Jurkat, Clone E6-1 (cell line): ENCODE data around the gene MYADML2. TPM values are rescaled to one million over a fixed set of nuclear protein-coding genes. Genes with fewer than 3 reads are reported as not detected.
"Not testable (repeated sequence)": the region's sequence is repeated elsewhere in the genome, so short reads cannot be mapped to it uniquely, and the experiment has no call there.

Experiments
- DNase-seq: peaks from one replicate; pipeline ENCODE4 v3.0.0-alpha.2; 2011; ENCODE audit warnings: low read depth, low spot score
- H3K4me3 ChIP-seq: 2 replicates; pipeline ENCODE4 v1.5.1; 2011; ENCODE audit warnings: mild to moderate bottlenecking, low read length, control low read depth, moderate library complexity
- polyA plus RNA-seq: library from polyadenylated mRNA; unstranded; fragments of >200 nt; gene quantifications from one replicate; pipeline ENCODE4 v1.2.1, GENCODE V29; 2012; ENCODE audit warnings: missing spikeins; ENCODE audit not compliant: insufficient read length, insufficient read depth

MYADML2 gene, protein sequence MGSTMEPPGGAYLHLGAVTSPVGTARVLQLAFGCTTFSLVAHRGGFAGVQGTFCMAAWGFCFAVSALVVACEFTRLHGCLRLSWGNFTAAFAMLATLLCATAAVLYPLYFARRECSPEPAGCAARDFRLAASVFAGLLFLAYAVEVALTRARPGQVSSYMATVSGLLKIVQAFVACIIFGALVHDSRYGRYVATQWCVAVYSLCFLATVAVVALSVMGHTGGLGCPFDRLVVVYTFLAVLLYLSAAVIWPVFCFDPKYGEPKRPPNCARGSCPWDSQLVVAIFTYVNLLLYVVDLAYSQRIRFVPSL
- polyA plus RNA-seq = not detected

DNA sequence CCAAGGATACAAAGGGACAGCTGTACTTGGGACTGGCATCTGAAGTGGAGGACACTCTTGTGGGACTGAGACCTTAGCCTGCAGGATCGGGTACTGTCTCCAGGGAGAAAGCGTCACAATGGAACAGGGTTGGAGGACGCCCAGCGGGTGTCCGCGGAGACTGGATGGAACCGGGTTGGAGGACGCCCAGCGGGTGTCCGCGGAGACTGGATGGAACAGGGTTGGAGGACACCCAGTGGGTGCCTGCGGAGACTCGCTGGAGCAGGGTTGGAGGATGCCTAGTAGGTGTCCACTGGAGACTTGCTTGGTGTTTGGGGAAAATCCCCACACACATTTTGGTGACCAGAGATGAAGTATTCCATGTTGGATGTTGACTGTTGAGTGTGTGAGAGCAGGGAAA is at the start of gene MYADML2:
Gene MYADML2, minus strand, starts transcription at position 45 of the 400 bp plus-strand sequence. CDS start 5,492 bp downstream, outside the sequence.
- no peak for DNase-seq
- no peak within 1 kb of the TSS for H3K4me3 ChIP-seq

DNA sequence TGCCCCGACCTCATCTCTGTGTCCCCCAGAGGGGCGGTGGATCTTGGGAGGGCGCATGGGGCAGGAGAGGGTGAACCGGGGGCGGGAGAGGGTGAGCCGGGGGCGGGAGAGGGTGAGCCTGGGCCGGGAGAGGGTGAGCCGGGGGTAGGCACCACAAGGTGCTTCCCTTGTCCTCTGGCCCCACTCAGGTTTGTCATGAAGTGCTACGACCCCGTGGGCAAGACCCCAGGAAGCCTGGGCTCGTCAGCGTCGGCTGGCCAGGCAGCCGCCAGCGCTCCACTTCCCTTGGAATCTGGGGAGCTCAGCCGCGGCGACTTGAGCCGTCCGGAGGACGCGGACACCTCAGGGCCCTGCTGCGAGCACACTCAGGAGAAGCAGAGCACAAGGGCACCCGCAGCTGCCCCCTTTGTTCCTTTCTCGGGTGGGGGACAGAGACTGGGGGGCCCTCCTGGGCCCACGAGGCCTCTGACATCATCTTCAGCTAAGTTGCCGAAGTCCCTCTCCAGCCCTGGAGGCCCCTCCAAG is 49.3 kb upstream of the MYADML2 start:
- no peak overlapping the region for H3K4me3 ChIP-seq

DNA sequence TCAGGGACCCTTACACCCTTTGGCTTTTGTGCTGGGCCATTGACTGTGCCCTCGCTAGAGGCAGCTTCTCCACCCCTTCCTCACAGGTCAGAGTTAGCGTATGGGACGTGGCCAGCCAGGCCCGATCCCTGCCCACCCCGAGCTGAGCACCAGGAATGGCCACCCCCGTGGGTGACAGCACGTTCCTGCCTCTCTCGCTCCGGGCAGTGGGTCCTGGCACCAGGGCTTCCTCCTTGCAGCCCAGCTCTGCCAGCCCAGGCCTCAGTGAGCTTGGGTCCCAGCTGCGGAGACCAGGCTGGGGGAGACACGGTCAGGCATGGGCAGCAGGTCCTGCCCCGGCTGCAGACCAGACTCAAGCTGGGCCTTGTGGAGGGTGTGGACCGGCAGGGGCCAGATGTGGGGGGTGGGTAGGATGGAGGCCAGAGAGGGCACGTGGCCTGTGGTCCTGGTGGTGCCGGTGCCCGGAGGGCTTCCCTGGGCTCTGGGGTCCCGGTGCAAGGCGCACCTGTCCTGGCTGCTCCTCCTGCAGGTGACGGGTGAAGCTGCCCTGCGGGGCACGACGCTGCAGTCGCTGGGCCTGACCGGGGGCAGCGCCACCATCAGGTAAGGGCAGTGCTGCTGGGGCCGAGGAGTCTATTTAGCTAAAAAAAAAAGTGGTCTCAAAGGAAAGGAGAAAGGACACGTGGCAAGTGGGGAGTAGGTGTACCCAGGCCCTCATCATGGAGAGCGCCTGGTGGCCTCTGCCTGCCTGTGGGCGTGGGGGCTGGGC is 48.6 kb upstream of the MYADML2 start:
- no peak for DNase-seq
- H3K4me3 ChIP-seq = no peak overlapping the region

More for the DNA sequence above, 49.3 kb upstream of the MYADML2 start:
- DNase-seq = no peak

DNA sequence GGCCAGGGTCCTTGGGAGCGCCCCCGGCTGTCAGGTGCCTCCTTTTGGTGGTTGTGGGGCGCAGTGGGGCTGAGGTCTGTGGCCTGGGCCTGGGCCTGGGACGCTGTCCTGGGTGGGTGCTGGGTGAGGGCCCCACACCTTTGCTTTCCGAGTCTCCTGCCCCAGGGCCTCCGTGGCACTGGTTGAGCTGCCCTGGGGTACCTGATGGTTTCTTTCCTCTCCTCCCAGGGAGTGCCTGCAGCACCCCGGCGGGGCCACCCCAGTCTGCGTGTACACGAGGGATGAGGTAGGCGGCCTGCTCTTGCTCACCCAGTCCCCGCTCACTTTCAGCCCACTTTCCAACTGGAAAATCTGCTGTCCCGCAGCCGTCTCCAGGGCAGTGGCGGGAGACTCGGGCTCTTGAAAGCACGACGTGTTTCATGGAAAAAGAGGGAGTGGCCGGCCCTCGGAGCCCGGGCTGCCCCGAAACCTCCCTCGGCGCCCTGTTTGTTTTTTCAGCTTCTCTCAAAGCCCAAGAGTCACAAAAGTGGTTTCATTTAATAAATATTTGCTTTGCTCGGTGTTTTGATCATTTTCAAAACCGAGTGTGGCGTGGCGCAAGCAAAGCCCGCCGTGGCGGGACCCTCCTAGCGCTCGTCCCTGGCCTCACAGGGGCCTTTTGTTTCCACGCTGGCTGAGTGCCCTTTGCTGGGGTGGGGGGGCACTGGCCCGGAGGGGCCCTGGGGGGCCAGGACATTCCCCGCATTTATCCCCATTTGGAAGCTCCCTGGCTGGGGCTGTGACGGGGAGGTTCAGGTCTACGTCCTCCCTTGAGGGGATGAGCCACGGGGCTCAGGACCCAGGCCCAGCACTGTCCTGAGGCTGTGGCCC is 47.8 kb upstream of the MYADML2 start:
- no peak overlapping the region for H3K4me3 ChIP-seq
- DNase-seq = no peak

DNA sequence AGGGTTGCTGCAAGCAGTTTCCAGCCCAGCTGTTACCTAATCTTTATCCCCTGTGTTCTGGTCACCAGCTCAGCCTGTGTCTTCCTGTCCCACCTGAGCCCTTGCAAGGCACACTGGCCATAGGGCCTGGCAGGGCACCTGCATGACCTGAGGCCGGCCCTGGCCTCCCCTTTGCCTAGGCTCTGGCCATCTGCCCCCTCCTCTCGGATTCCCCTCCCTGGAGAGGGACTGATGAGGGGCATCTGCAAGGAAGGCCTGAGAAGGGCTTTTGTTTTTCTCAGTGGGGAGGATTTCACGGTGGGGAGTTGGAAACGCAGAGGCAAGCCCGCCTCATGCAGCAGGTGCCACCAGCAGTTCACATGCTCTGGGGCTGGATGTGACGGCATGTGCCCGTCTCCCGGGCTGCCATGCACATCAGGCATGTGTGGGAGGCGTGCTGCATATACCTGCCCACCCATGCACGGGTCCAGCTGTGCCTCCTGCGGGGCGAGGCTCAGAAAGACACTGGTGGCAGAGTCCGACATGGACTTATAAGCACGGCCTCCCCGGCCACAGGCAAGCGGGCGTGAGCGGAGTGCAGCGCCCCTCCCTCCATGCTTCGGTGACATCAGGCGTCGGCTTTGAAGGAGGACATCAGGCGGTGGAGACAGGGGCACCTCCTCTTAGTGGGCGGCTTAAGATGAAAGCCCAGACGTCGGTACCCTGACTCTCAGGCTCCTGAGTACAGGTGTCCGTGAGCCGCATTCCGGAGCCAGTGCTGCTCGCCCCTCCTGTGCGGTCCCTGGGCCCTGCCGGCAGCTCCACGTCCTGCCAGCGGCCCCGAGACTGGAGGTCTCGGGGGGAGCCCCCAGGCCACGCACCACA is 46.9 kb upstream of the MYADML2 start:
- no peak overlapping the region for H3K4me3 ChIP-seq
- no peak for DNase-seq

DNA sequence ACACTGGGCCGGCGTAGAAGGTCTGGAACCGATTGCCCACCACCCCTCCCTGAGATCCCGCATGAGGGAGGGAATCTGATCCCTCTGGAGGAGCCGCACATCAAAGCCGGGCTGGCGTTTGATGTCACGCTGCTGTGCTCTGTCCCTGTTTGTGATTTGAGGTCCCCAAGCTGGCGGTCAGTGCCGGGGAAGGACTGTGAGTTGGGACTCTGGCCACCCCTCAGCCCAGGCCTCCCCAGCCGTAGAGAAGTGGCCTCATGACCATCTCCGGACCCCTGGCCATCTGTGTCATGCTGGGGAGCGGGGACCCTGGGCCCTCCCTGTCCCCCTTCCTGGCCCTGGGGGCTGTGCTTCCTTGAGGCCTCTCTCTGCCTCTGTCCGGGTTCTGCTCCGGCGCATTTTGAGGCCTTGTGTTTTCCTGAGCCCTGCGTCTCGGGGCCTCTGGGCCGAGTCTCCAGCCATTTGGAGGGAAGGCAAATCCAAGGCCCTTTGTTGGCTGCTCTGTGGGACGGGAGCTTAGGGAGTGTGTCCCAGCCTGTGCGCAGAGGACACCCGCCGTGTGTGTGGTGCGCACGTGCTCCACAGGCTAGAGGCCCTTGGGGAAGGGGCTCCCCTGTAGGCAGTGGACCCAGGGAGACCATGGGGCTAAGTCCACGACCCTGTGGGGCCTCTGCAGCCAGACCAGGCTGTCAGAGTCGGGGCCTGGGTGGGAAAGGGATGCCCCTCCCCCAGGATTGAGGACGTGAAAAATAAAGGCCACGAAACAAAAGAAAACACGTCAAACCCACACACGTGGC is 45.5 kb upstream of the MYADML2 start:
- no peak for DNase-seq
- H3K4me3 ChIP-seq = no peak overlapping the region

DNA sequence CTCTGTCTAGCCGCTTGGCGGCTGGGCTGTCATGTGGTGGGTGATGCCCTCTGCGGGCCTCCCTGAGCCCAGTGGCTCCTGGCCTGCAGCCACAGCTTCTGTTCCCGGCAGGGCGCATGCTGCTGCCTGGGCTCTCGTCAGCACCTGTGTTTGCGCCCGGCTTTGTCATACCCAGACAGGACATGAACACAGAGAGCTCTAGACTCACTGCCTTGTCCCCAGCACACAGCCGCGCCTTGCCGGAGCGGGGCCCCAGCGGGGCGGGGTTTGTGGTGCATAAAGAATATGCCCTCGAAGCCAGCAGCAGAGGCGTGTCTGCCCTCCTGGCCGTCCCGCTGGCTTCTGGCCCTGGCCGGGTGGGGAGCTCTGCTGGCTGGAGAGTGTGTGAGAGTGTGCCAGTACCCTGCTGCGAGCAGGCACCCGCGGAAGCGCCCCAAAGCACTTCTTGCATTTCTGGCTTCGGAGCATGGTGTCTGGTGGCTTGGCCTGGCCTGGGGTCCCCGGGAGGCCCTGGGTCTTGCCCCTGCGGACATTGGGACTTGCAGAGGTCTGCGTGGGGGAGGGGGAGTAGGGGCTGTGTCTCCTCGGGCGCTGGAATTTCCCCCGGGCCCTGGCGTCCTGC is 44.8 kb upstream of the MYADML2 start:
- DNase-seq = no peak

DNA sequence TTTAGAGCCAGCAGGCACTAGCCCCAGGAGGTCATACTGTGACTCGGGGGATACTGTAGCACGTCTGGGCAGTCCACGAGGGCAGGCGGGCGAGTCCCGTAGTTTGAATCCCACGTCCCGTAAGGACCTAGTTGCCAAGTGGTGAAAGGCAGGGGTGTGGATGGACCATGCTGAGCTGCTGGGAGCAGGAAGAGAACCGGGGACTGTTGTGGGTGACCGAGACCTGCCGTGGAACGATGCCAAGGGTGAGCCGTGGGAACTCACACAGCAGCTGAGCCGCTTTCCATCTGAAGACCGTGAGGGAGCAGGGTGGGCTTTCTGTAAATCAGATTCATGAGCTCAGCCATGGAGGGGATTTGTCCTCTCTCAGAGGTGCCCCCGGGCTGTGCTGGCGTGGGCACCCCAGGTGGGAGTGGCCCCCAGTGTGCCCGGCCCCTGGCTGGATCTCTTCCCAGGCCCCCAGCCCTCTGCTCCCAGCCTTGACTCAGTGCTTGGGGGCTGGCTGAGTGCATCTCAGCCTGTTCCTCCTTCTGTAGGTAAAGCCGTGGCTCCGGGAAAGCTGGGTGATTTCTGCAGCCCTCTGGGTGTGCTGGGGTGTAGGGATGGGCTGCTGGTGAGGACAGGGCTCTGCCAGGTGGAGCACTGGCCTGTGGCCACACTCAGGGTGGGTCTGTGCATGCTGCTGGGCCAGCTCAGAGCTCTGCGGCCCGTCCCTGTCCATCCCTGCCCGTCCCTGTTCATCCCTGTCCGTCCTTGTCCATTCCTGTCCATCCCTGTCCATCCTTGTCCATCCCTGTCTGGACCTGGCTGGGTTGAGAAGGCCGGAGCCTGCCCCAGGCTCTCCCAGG is 44.0 kb upstream of the MYADML2 start:
- H3K4me3 ChIP-seq = no peak overlapping the region
- DNase-seq = no peak

More for the DNA sequence above, 44.8 kb upstream of the MYADML2 start:
- H3K4me3 ChIP-seq = no peak overlapping the region

DNA sequence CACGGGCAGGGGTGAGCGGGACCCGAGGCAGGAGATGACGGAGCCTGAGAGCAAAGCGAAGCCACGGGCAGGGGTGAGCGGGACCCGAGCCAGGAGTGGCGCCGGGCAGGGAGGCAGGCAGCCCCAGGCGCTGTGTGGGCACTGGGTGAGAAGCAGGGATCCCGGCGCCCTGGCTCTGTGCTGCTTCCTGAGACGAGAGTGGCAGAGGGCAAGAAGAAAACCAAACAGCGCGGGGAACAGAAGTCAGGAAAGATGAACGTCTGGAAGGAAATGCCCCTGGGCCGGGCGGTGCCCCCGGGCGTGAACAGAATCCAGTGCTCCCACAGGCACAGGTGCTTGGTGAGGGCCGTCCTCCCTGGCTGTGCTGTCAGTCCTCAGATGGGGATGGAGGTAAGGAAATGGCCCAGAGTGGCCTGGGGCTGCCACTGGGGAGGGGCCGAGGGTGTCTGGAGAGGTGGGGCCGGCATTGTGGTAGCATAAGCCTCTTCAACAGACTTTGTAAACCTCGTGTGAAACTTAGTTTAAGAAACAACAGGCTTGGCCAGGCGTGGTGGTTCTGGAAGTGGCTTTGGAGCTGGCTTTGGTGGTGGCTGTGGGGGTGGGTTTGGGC is 40.2 kb upstream of the MYADML2 start:
- no peak for DNase-seq
- H3K4me3 ChIP-seq = no peak overlapping the region

DNA sequence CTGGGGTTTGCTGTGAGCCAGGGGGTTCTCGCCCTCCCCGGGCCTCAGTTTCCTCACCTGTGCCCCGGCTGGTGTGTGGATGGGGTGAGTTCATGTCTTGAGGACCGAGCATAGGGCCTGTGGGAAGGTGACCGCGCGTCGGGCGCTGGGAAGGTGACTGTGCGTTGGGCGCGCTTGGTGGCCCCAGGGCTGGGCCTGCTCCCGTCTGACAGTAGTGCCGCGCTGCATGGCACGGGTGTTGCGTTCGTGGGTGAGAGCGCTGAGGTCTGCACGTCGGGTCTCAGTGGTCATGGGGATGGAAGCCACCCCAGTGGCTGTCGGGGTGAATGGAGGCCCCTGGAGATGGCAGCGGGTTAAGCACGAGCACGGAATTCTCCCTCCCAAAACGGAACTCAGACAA is 39.6 kb upstream of the MYADML2 start:
- DNase-seq = no peak

DNA sequence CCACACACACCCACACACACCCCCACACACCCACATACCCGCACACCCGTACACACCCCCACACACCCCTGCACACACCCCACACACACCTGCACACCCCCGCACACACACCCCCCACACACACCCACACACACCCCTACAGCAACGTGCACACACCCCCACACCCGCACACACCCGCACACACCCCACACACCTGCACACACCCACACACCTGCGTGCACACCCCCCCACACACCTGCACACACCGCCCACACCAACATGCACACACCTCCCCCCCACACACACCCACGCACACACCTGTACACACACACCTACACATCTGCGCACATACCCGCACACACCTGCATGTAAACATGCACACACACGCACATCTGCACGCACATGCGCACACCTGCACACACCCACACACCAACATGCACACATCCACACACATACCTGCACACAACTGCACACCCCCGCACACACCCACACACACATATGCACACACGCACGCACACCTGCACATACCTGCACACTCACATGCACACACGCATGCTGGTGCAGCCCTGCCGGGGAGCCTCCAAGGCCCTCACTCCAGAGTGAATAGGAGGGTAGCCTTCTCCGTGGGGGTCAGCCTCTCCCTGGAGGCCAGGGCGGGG is 37.9 kb upstream of the MYADML2 start:
- no peak overlapping the region for H3K4me3 ChIP-seq
- no peak for DNase-seq

More for the DNA sequence above, 39.6 kb upstream of the MYADML2 start:
- H3K4me3 ChIP-seq = no peak overlapping the region

DNA sequence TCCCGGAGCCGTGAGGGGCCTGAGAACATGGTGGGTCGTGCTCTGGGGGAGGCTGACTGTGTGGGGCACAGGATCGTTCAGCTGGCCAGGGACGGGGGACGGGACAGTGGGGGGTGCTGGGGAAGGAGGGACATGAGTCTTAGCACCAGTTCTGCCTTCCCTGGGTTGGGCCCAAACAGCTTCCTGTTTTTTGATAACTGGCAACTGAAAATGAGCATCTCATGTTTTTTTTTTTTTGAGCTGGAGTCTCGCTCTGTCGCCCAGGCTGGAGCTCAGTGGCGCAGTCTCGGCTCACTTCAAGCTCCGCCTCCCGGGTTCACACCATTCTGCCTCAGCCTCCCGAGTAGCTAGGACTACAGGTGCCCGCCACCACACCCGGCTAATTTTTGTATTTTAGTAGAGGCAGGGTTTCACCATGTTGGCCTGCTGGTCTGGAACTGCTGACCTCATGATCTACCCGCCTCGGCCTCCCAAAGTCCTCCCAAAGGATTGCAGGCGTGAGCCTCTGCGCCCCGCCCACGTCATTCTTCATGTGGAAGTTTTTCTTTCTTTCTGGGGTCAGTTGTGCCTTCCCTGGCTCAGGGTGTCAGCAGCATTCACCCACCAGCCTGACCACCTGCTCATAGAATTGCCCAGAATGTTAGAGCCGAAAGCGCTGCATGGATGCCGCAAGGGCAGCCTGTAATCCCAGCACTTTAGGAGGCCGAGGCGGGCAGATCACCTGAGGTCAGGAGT is 36.8 kb upstream of the MYADML2 start:
- DNase-seq = no peak
- no peak overlapping the region for H3K4me3 ChIP-seq

DNA sequence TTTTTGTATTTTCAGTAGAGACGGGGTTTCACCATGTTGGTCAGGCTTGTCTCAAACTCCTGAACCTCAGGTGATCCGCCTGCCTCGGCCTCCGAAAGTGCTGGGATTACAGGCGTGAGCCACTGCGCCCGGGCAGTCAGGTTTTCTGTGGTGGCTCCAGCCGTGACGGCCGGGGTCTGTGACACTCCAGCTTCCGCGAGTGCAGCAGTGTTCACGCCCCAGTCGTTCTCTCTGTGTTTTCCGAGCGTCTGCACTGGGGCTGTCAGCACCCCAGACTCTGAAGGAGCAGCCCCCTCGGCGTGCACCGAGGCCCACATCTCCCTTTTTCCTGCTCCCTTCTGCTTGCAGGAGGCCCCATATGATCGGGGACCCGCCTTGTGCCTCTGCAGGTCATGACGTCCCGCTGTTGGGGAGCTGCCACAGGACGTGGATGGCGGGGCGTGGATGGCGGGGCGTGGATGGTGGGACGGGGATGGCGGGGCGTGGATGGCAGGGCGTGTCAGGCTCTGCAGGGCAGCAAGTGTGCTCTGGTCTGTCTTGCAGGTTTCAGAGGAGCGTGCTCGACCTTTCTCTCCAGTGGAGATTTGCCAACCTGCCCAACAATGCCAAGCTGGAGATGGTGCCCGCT is 36.1 kb upstream of the MYADML2 start:
- DNase-seq = no peak
- H3K4me3 ChIP-seq = no peak overlapping the region

DNA sequence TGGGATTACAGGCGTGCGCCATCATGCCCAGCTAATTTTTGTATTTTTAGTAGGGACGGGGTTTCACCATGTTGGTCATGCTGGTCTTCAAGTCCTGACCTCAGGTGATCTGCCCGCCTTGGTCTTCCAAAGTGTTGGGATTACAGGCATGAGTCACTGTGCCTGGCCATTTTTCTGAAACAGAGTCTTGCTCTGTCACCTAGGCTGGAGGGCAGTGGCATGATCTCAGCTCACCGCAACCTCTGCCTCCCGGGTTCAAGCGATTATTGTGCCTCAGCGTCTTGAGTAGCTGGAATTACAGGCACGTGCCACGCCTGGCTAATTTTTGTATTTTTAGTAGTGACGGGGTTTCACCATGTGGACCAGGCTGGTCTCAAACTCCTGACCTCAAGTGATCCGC is 34.5 kb upstream of the MYADML2 start:
- H3K4me3 ChIP-seq, DNase-seq: not testable (repeated sequence)
